Thyroid gland (tissue), 4 donors: ENCODE measurements around the gene BEST2. TPM values are rescaled to one million over a fixed set of nuclear protein-coding genes. Genes with fewer than 3 reads are reported as not detected.

Experiments used
- DNase-seq, 2 donors: peaks; one replicate each; pipeline ENCODE4 v3.0.0-alpha.2; 2019
- H3K27ac ChIP-seq, 3 donors: fragments of 200-600 bp; sonication (generic); 1 replicate in 2 of 3; 2 replicates in 1 of 3; pipeline ENCODE4 v1.5.1; 2016 to 2019; ENCODE audit warnings: mild to moderate bottlenecking in 1 of 3, moderate library complexity in 1 of 3
- H3K27me3 ChIP-seq: fragments of 200-600 bp; sonication (generic); one replicate; pipeline ENCODE4 v1.5.1; 2019
- H3K36me3 ChIP-seq, 2 donors: fragments of 200-600 bp; sonication (generic); one replicate each; pipeline ENCODE4 v1.5.1; 2016 to 2019
- H3K4me1 ChIP-seq, 2 donors: fragments of 200-600 bp; sonication (generic); one replicate each; pipeline ENCODE4 v1.5.1; 2017 to 2019
- H3K4me3 ChIP-seq, 3 donors: fragments of 200-600 bp; sonication (generic); replicated peaks in 1 of 3; 1 replicate in 2 of 3; 2 replicates in 1 of 3; pipeline ENCODE4 v1.5.1; 2016; ENCODE audit warnings: mild to moderate bottlenecking in 1 of 3
- H3K9me3 ChIP-seq: fragments of 200-600 bp; sonication (generic); one replicate; pipeline ENCODE4 v1.5.1; 2017
- CTCF ChIP-seq, 6 experiments: fragments of 200-600 bp in 3 of 6; fragments of 450-650 bp in 3 of 6; sonication (generic) in 3 of 6; IDR thresholded peaks; one replicate each; pipeline ENCODE4 v1.5.1; 2016 to 2019; ENCODE audit warnings: antibody characterized with exemption in 6 of 6, mild to moderate bottlenecking in 2 of 6, inconsistent platforms in 1 of 6, moderate library complexity in 1 of 6
- POLR2A ChIP-seq, 2 donors: fragments of 450-650 bp; IDR thresholded peaks; one replicate each; pipeline ENCODE4 v1.6.1; 2017; ENCODE audit warnings: antibody characterized with exemption in 2 of 2, mild to moderate bottlenecking in 2 of 2, moderate library complexity in 1 of 2
- WGBS, 2 donors: methylation state at CpG; one replicate each; pipeline ENCODE4 v1.1.5; 2017; 5-methylcytosine and 5-hydroxymethylcytosine counted together
- intact Hi-C: fragments of 100-400 bp; cut with DNase I; formaldehyde crosslinking; loops from one replicate; pipeline ENCODE4 v1.15.1; 2023
- total RNA-seq, 4 donors: library from RNA; depleted of rRNA; stranded (reverse); fragments of >200 nt; gene quantifications; one replicate each; pipeline ENCODE4 v1.2.3, GENCODE V29; 2016

BEST2 gene
- total RNA-seq, 4 donors from 2014 or later: not detected

DNA sequence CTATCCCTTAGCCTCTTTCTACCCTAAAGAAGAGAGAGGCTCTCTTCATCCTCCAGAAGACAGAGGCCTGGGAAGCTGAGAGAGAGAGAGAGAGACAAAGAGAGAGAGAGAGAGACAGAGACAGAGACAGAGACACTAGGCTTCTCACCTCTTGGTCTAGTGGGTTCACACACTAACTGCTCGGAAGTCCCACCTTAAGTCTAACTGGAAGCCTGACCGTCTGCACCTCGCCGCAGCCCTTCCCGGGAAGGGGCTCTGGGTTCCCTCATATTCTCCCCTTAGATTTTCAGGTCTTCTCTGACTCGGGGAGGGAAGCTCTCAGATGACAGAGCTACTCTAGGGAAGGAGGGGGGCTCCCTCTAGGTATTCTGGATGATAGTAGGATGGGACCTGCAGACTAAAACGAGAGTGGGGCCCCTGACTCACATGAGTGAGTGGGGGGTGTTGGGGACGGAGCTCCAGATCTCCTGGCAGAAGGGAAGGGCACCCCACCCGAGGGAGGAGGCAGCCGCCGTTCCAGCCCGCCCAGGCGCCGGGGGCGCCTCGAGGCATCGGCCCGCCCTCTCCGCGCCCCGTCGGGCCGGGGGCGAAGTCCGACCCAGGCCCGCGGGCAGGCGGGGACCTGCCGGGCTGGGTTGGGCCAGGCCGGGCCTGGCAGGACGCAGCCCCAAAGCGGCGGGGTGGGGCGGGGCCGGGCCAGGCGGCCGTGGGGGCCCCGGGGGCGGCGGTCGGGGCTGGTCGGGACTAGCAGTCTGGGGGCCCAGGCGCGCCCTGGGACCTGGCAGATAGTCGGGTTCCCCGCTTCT, 37.7 kb downstream of the BEST2 start:
- DNase-seq: no peak
- peaks cover 0 to 16% of the 10 kb centered on the region in 2 donors for H3K36me3 ChIP-seq
- H3K4me3 ChIP-seq: peak overlapping the region in 2 of 3 donors; percentile 20 to 90
- peak in 1 of 2 donors; percentile 37 for TF ChIP-seq POLR2A (IDR thresholded peaks at IDR 0.05)
- no peak for TF ChIP-seq CTCF (IDR thresholded peaks at IDR 0.05)
- intact Hi-C loops: no loop called here
- H3K4me1 ChIP-seq: peaks cover 47 to 55% of the 10 kb centered on the region in 2 donors
- H3K27ac ChIP-seq: peak overlapping the region; percentile 96 to 99 (median 96)
- H3K27me3 ChIP-seq: no peaks in the 10 kb centered on the region
- H3K9me3 ChIP-seq: no peaks in the 10 kb centered on the region
- whole genome bisulfite sequencing, 2 donors: 7 to 8% methylated on average over 6 to 7 of the region's 46 CpGs

DNA sequence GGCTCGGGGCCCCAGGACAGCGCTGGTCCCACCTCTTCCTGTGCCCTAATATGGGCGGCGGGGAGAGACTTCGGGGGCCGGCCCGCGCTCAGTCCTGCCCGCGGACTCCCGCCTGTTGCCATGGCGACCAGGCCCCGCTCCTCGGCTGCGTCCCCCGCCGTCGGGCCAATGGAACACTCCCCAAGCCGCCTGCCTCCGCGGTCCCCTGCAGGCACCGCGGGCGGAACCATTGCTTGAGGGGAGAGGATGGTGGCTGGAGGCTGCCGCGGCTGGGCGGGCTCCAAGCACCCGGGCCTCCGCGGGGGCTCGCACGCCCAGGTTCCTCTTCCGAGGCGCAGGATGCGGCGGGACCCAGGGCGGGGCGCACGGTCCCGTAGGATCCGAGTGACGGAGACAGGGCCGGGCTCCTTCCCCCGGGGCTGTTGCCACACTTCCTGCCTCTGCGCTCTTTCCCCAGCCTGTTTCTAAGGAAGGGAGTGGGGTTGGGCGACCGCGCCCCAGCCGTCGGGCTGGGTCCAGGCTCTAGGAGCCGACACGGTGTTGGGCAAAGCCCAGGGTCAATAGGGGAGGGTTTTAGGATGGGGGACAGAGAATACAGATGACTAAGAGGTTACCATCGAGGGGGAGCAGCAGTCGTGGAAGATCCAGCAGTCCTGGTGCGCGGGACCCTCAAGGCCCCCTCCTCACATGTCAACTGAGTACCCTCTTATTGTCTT, 38.5 kb downstream of the BEST2 start:
- H3K4me1 ChIP-seq: peaks cover 47 to 54% of the 10 kb centered on the region in 2 donors
- H3K9me3 ChIP-seq: no peaks in the 10 kb centered on the region
- no peaks in the 10 kb centered on the region for H3K27me3 ChIP-seq
- H3K27ac ChIP-seq: peak overlapping the region; percentile 96 to 99 (median 96)
- H3K36me3 ChIP-seq: peaks cover 0 to 16% of the 10 kb centered on the region in 2 donors
- TF ChIP-seq POLR2A (IDR thresholded peaks at IDR 0.05): peak; percentile 79 to 86
- peak in 1 of 6 experiments; percentile 4 for TF ChIP-seq CTCF (IDR thresholded peaks at IDR 0.05)
- intact Hi-C loops: no loop called here
- H3K4me3 ChIP-seq: peak overlapping the region in 2 of 3 donors; percentile 16 to 90
- peak; percentile 98 to 99 for DNase-seq
- 0 to 3% methylated on average over 10 to 26 of the region's 56 CpGs for WGBS, 2 donors

DNA sequence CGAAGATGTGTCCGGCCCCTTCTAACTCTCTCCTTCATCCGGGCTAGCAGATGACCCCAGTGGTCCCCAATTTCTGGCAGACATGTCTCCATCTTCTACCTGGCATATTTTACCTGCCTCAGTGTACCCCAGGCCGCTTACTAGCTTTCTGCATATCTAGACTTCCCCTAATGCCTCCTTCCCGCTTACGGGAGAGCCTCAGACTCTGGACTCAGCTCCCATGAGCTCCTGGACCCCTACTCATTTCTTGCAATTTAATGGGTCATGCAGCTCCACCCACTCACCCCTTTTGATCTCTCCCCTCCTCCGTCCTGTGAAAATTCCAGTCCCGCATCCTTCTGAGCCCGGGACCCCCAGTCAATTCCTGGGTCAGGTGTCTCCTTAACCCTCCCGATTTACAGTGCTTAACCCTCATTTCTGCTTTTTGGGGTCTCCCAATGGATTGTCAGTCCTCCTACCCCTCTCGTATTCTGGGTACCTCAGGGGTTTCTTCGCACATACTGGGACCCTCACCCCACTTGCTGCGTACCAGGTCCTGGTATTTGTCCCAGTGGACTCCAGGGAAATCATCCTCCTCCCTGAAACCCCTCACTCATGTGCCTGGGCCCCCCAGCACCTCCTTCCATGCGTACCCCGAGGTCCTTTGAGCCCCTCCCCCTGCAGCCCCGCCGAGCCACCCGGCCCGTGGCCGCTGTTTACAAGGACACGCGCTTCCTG, 39.2 kb downstream of the BEST2 start:
- H3K36me3 ChIP-seq: peaks cover 0 to 16% of the 10 kb centered on the region in 2 donors
- intact Hi-C loops: no loop called here
- TF ChIP-seq CTCF (IDR thresholded peaks at IDR 0.05) (no peak), POLR2A (IDR thresholded peaks at IDR 0.05) (no peak)
- peak overlapping the region in 2 of 3 donors; percentile 19 to 90 for H3K4me3 ChIP-seq
- 4 to 5% methylated on average over 17 to 22 of the region's 22 CpGs for WGBS, 2 donors
- H3K27ac ChIP-seq: peak overlapping the region; percentile 96 to 99 (median 96)
- peak in 1 of 2 donors; percentile 20 for DNase-seq
- peaks cover 42 to 50% of the 10 kb centered on the region in 2 donors for H3K4me1 ChIP-seq
- H3K27me3 ChIP-seq: no peaks in the 10 kb centered on the region
- no peaks in the 10 kb centered on the region for H3K9me3 ChIP-seq

- peak within 1 kb of the TSS; percentile 96 to 99 (median 96) for H3K27ac ChIP-seq
- intact Hi-C loops: no loop called here
- peak; percentile 97 for DNase-seq
- 0 to 3% methylated on average over 14 to 29 of the region's 73 CpGs for WGBS, 2 donors
- H3K4me1 ChIP-seq: peaks cover 41 to 50% of the 10 kb centered on the region in 2 donors
- no peaks in the 10 kb centered on the region for H3K9me3 ChIP-seq
- TF ChIP-seq POLR2A (IDR thresholded peaks at IDR 0.05) (peak; percentile 100), CTCF (IDR thresholded peaks at IDR 0.05) (no peak)
- H3K27me3 ChIP-seq: no peaks in the 10 kb centered on the region
- peaks cover 0 to 16% of the 10 kb centered on the region in 2 donors for H3K36me3 ChIP-seq
- peak within 1 kb of the TSS; percentile 81 to 100 (median 90) for H3K4me3 ChIP-seq
Measured at GRCh38 chr19:12791345-12792050, 39.9 kb downstream of the BEST2 start, which contains the start of gene JUNB. JUNB (plus strand) TSS chr19:12791486; CDS start chr19:12791772, 286 bp downstream.
